HCT116 (cell line): ENCODE data around the gene LYSMD2.

Experiments
- CEBPB ChIP-seq: IDR thresholded peaks from 2 replicates; pipeline ENCODE4 v1.6.1; 2012; ENCODE audit warnings: low read depth
- CTCF ChIP-seq, 3 experiments: fragments of 200-600 bp in 1 of 3; sonication (generic) in 1 of 3; IDR thresholded peaks in 2 of 3; conservative IDR thresholded peaks in 1 of 3; 2 replicates each; pipeline ENCODE4 v1.5.1; 2012 to 2017; ENCODE audit warnings: low read depth in 2 of 3, low read length in 2 of 3, antibody characterized with exemption in 1 of 3, borderline replicate concordance in 1 of 3, control low read depth in 1 of 3, mild to moderate bottlenecking in 1 of 3, mixed read lengths in 1 of 3, mixed run types in 1 of 3, moderate library complexity in 1 of 3; ENCODE audit not compliant: insufficient read depth in 1 of 3
- EZH2 ChIP-seq: fragments of 200-600 bp; sonication (generic); IDR thresholded peaks from 2 replicates; pipeline ENCODE4 v1.6.1; 2017; ENCODE audit warnings: antibody characterized with exemption, mixed run types
- FOSL1 ChIP-seq: IDR thresholded peaks from 2 replicates; pipeline ENCODE4 v1.6.1; 2012; ENCODE audit warnings: low read depth
- MAX ChIP-seq: IDR thresholded peaks from 2 replicates; pipeline ENCODE4 v1.6.1; 2012
- POLR2A ChIP-seq: IDR thresholded peaks from 2 replicates; pipeline ENCODE4 v1.7.0; 2011; ENCODE audit warnings: borderline replicate concordance; ENCODE audit not compliant: insufficient read depth, insufficient read length; ENCODE audit errors: extremely low read depth
- POLR2AphosphoS5 ChIP-seq: IDR thresholded peaks from 2 replicates; pipeline ENCODE4 v1.6.1; 2011; ENCODE audit warnings: mild to moderate bottlenecking, low read depth, low read length, moderate library complexity
- RAD21 ChIP-seq: IDR thresholded peaks from 2 replicates; pipeline ENCODE4 v1.6.1; 2012; ENCODE audit warnings: low read depth, mild to moderate bottlenecking
- SIN3A ChIP-seq: IDR thresholded peaks from 2 replicates; pipeline ENCODE4 v1.6.1; 2012; ENCODE audit warnings: low read depth
- YY1 ChIP-seq: IDR thresholded peaks from 2 replicates; pipeline ENCODE4 v1.6.1; 2011; ENCODE audit warnings: low read length, low read depth, moderate library complexity, mild to moderate bottlenecking; ENCODE audit not compliant: insufficient replicate concordance; ENCODE audit errors: extremely low read depth
- ZFX ChIP-seq: fragments of 450-650 bp; IDR thresholded peaks from 2 replicates; pipeline ENCODE4 v1.6.1; 2017
- TF ChIP-seq, protein P1 (sequence below): IDR thresholded peaks from 2 replicates; pipeline ENCODE4 v1.6.1; 2012; ENCODE audit warnings: low read depth

GRCh38 chr15:51754267-51754666 lies 16.8 kb upstream of the LYSMD2 start:
- no peak for TF ChIP-seq MAX
- no peak for TF ChIP-seq CTCF (IDR thresholded peaks at IDR 0.05 in 2 of 3, conservative IDR thresholded peaks at IDR 0.05 in 1 of 3; ENCODE audit: borderline replicate concordance in 1 of 3, insufficient read depth in 1 of 3, low read depth in 2 of 3, low read length in 2 of 3)
- TF ChIP-seq POLR2A = no peak
- TF ChIP-seq EZH2 = no peak
- no peak for TF ChIP-seq RAD21
- TF ChIP-seq FOSL1 = no peak
- TF ChIP-seq POLR2AphosphoS5 = no peak
- TF ChIP-seq, protein P1, sequence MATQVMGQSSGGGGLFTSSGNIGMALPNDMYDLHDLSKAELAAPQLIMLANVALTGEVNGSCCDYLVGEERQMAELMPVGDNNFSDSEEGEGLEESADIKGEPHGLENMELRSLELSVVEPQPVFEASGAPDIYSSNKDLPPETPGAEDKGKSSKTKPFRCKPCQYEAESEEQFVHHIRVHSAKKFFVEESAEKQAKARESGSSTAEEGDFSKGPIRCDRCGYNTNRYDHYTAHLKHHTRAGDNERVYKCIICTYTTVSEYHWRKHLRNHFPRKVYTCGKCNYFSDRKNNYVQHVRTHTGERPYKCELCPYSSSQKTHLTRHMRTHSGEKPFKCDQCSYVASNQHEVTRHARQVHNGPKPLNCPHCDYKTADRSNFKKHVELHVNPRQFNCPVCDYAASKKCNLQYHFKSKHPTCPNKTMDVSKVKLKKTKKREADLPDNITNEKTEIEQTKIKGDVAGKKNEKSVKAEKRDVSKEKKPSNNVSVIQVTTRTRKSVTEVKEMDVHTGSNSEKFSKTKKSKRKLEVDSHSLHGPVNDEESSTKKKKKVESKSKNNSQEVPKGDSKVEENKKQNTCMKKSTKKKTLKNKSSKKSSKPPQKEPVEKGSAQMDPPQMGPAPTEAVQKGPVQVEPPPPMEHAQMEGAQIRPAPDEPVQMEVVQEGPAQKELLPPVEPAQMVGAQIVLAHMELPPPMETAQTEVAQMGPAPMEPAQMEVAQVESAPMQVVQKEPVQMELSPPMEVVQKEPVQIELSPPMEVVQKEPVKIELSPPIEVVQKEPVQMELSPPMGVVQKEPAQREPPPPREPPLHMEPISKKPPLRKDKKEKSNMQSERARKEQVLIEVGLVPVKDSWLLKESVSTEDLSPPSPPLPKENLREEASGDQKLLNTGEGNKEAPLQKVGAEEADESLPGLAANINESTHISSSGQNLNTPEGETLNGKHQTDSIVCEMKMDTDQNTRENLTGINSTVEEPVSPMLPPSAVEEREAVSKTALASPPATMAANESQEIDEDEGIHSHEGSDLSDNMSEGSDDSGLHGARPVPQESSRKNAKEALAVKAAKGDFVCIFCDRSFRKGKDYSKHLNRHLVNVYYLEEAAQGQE = no peak
- no peak for TF ChIP-seq ZFX
- no peak for TF ChIP-seq YY1
- TF ChIP-seq CEBPB = no peak
- TF ChIP-seq SIN3A = no peak
